ENCODE data around the gene NLGN1. TPM values are rescaled to one million over a fixed set of nuclear protein-coding genes. Genes with fewer than 3 reads are reported as not detected.
"Not testable (repeated sequence)": the region's sequence is repeated elsewhere in the genome, so short reads cannot be mapped to it uniquely, and the experiment has no call there.

Gene NLGN1
- polyA plus RNA-seq, 4 donors = 0.92 to 1.8 TPM; not detected in 2

DNA sequence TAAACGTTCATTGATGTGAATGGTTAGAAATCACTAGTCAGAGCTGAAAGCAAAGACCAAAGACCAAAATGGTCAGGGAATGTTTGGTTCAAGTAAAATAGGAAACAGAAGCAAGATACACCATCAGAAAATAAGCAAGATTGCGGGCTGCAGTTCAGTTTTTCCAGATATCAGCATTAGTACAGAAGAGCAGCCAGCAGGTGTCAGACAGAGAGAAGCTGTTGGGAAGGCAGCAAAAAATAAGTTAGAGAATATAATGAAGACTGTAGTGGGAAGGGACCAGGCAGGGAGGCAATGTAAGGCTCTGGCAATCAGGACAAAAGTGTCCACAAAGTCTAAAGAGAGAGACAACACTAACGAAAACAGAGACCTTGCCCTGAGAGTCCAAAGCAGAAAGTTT, 822.2 kb downstream of the NLGN1 start:
- no peaks in the 10 kb centered on the region for H3K9me3 ChIP-seq (ENCODE audit: control insufficient read depth in 2 of 2, insufficient read depth in 1 of 2, low read depth in 1 of 2, low read length in 1 of 2)
- no peaks in the 10 kb centered on the region for H3K36me3 ChIP-seq (ENCODE audit: control insufficient read depth in 3 of 3, insufficient read depth in 2 of 3, low read depth in 1 of 3, low read length in 3 of 3)
- H3K4me1 ChIP-seq (ENCODE audit: control insufficient read depth in 3 of 3, insufficient read depth in 2 of 3, low read depth in 1 of 3, low read length in 2 of 3) = no peaks in the 10 kb centered on the region
- H3K27ac ChIP-seq (ENCODE audit: low read depth in 1 of 3, low read length in 2 of 3) = no peak overlapping the region
- no peak overlapping the region for H3K4me3 ChIP-seq (ENCODE audit: low read depth in 1 of 3, low read length in 3 of 3)
- no peak for DNase-seq
- FAIRE-seq = no peak
- H3K27me3 ChIP-seq (ENCODE audit: control insufficient read depth in 3 of 3, insufficient read depth in 3 of 3, low read length in 3 of 3) = no peaks in the 10 kb centered on the region
- WGBS, 3 donors = 53 to 58% (median 53%) methylated on average over 3 of the region's 3 CpGs

DNA sequence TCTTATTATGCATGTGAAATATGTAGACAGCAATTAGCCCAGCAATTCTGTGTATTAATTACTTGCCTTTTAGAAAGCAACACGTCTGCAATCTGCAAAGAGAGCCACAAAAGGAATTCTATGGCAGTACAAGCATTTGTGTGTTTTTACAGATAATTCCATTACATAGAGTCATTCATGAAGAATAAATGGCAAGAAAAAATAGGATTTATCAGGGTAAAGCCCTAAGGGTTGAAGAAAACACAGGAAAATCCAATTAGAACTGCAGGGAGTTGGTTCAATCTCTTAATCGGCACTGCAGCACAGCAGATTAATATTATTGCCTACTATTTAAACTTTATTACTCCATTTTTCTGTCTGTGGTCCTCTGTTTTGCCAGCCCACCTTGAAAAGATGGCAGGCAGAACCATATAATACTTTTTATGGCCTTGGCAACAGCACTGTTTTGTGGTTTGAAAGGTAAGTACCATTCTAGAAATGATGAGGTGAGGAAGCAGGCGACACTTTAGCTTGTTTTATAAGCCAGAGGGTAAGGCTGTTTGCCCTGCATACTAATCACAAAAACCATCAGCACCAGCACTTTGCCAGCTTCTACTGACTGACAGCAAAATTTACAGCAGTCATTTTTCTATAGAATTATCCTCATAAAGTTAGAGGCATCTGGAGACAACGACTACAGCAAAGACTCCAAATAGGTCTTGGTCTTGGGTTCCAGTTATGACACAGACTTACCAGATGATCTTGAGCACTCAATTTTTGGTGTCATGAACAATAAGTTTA, 823.4 kb downstream of the NLGN1 start:
- DNase-seq (no peak), FAIRE-seq (no peak)
- H3K9me3 ChIP-seq (ENCODE audit: control insufficient read depth in 2 of 2, insufficient read depth in 1 of 2, low read depth in 1 of 2, low read length in 1 of 2) = no peaks in the 10 kb centered on the region
- no peak overlapping the region for H3K27ac ChIP-seq (ENCODE audit: low read depth in 1 of 3, low read length in 2 of 3)
- H3K36me3 ChIP-seq (ENCODE audit: control insufficient read depth in 3 of 3, insufficient read depth in 2 of 3, low read depth in 1 of 3, low read length in 3 of 3) = no peaks in the 10 kb centered on the region
- H3K27me3 ChIP-seq (ENCODE audit: control insufficient read depth in 3 of 3, insufficient read depth in 3 of 3, low read length in 3 of 3) = no peaks in the 10 kb centered on the region
- no peaks in the 10 kb centered on the region for H3K4me1 ChIP-seq (ENCODE audit: control insufficient read depth in 3 of 3, insufficient read depth in 2 of 3, low read depth in 1 of 3, low read length in 2 of 3)
- no peak overlapping the region for H3K4me3 ChIP-seq (ENCODE audit: low read depth in 1 of 3, low read length in 3 of 3)
- WGBS, 3 donors = 45 to 56% (median 48%) methylated on average over 4 of the region's 4 CpGs

DNA sequence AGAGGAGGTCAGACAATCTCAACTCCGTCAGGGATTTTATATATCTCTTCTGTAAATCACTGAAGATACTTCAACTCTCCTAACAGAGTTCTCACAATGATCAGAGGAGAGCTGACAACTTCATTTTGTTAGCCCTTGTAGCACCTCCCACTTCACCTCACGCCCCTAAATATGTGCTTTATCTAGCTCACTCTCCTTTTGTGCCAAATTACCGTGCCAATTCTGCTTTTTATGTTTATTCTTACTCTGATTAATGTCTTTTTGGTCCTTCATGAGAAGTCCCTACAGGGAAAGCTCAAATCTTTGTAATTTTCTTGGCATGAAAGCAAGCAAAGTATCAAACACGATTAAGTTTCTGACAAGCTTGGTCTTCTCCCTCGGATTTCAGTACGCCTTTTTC, 825.5 kb downstream of the NLGN1 start:
- Histone ChIP-seq H3K36me3 (ENCODE audit: control insufficient read depth in 3 of 3, insufficient read depth in 2 of 3, low read depth in 1 of 3, low read length in 3 of 3) (no peaks in the 10 kb centered on the region), H3K4me3 (ENCODE audit: low read depth in 1 of 3, low read length in 3 of 3) (no peak overlapping the region), H3K27me3 (ENCODE audit: control insufficient read depth in 3 of 3, insufficient read depth in 3 of 3, low read length in 3 of 3) (no peaks in the 10 kb centered on the region), H3K27ac (ENCODE audit: low read depth in 1 of 3, low read length in 2 of 3) (no peak overlapping the region), H3K9me3 (ENCODE audit: control insufficient read depth in 2 of 2, insufficient read depth in 1 of 2, low read depth in 1 of 2, low read length in 1 of 2) (no peaks in the 10 kb centered on the region), H3K4me1 (ENCODE audit: control insufficient read depth in 3 of 3, insufficient read depth in 2 of 3, low read depth in 1 of 3, low read length in 2 of 3) (no peaks in the 10 kb centered on the region)
- WGBS, 3 donors = 53 to 62% (median 61%) methylated on average over 6 of the region's 6 CpGs
- FAIRE-seq = no peak
- no peak for DNase-seq

DNA sequence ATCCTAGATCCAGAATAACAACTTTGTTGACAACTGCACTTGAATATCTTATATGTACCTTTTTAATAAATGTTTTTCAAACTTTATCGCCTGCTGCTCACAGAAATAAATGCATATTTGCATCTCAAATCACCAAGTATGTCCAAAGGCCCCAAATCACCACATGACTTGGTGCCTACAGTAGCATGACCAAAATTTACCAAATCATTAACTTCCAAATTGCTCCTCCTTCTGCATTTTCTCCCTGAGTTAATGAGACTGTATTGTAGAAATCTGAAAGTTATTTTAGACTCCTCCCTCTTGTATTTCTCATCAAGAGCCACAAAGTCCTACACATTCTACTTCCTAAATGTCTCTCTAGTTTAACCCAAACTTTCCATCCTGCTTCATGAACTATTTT, 826.1 kb downstream of the NLGN1 start:
- Histone ChIP-seq H3K4me1 (ENCODE audit: control insufficient read depth in 3 of 3, insufficient read depth in 2 of 3, low read depth in 1 of 3, low read length in 2 of 3) (no peaks in the 10 kb centered on the region), H3K9me3 (ENCODE audit: control insufficient read depth in 2 of 2, insufficient read depth in 1 of 2, low read depth in 1 of 2, low read length in 1 of 2) (no peaks in the 10 kb centered on the region), H3K27me3 (ENCODE audit: control insufficient read depth in 3 of 3, insufficient read depth in 3 of 3, low read length in 3 of 3) (no peaks in the 10 kb centered on the region), H3K27ac (ENCODE audit: low read depth in 1 of 3, low read length in 2 of 3) (no peak overlapping the region), H3K4me3 (ENCODE audit: low read depth in 1 of 3, low read length in 3 of 3) (no peak overlapping the region), H3K36me3 (ENCODE audit: control insufficient read depth in 3 of 3, insufficient read depth in 2 of 3, low read depth in 1 of 3, low read length in 3 of 3) (no peaks in the 10 kb centered on the region)
- 79 to 95% (median 91%) methylated on average over 1 of the region's 1 CpG for WGBS, 3 donors
- FAIRE-seq (no peak), DNase-seq (no peak)

DNA sequence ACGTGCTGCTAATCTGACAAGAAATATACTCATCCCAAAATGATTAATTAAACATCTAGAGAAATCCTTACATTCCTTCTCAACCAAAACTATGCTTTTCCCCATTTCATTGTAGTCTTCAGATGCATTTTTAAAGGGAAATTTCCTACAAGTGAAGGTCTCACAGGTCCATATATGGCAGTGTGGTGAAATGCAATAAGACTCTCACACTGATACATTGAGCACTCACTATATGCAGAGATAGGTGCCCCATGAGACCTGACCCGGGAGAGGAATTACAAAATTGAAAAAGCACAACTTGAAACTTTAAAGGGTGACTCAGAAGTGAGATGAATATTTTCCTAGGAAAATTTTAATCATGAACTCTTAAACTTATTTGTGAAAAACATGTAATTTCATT, 832.4 kb downstream of the NLGN1 start:
- FAIRE-seq (no peak), DNase-seq (no peak)
- no peak overlapping the region for H3K4me3 ChIP-seq (ENCODE audit: low read depth in 1 of 3, low read length in 3 of 3)
- WGBS, 3 donors = 72 to 80% (median 77%) methylated on average over 2 of the region's 2 CpGs
- H3K27me3 ChIP-seq (ENCODE audit: control insufficient read depth in 3 of 3, insufficient read depth in 3 of 3, low read length in 3 of 3) = no peaks in the 10 kb centered on the region
- H3K9me3 ChIP-seq (ENCODE audit: control insufficient read depth in 2 of 2, insufficient read depth in 1 of 2, low read depth in 1 of 2, low read length in 1 of 2) = no peaks in the 10 kb centered on the region
- H3K27ac ChIP-seq (ENCODE audit: low read depth in 1 of 3, low read length in 2 of 3) = no peak overlapping the region
- H3K36me3 ChIP-seq (ENCODE audit: control insufficient read depth in 3 of 3, insufficient read depth in 2 of 3, low read depth in 1 of 3, low read length in 3 of 3) = no peaks in the 10 kb centered on the region
- H3K4me1 ChIP-seq (ENCODE audit: control insufficient read depth in 3 of 3, insufficient read depth in 2 of 3, low read depth in 1 of 3, low read length in 2 of 3) = no peaks in the 10 kb centered on the region

- not testable (repeated sequence) for H3K36me3 ChIP-seq (ENCODE audit: control insufficient read depth in 3 of 3, insufficient read depth in 2 of 3, low read depth in 1 of 3, low read length in 3 of 3); H3K27me3 ChIP-seq (ENCODE audit: control insufficient read depth in 3 of 3, insufficient read depth in 3 of 3, low read length in 3 of 3); FAIRE-seq; H3K27ac ChIP-seq (ENCODE audit: low read depth in 1 of 3, low read length in 2 of 3); DNase-seq; H3K4me3 ChIP-seq (ENCODE audit: low read depth in 1 of 3, low read length in 3 of 3); H3K9me3 ChIP-seq (ENCODE audit: control insufficient read depth in 2 of 2, insufficient read depth in 1 of 2, low read depth in 1 of 2, low read length in 1 of 2); H3K4me1 ChIP-seq (ENCODE audit: control insufficient read depth in 3 of 3, insufficient read depth in 2 of 3, low read depth in 1 of 3, low read length in 2 of 3)
- 79 to 89% (median 83%) methylated on average over 10 of the region's 10 CpGs for WGBS, 3 donors
These were observed 834.6 kb downstream of the NLGN1 start for GRCh38 chr3:174232028-174232657.

- 86 to 92% (median 89%) methylated on average over 11 to 12 of the region's 12 CpGs for WGBS, 3 donors
- Histone ChIP-seq H3K36me3 (ENCODE audit: control insufficient read depth in 3 of 3, insufficient read depth in 2 of 3, low read depth in 1 of 3, low read length in 3 of 3) (no peaks in the 10 kb centered on the region), H3K27ac (ENCODE audit: low read depth in 1 of 3, low read length in 2 of 3) (no peak overlapping the region), H3K27me3 (ENCODE audit: control insufficient read depth in 3 of 3, insufficient read depth in 3 of 3, low read length in 3 of 3) (no peaks in the 10 kb centered on the region), H3K9me3 (ENCODE audit: control insufficient read depth in 2 of 2, insufficient read depth in 1 of 2, low read depth in 1 of 2, low read length in 1 of 2) (no peaks in the 10 kb centered on the region), H3K4me1 (ENCODE audit: control insufficient read depth in 3 of 3, insufficient read depth in 2 of 3, low read depth in 1 of 3, low read length in 2 of 3) (no peaks in the 10 kb centered on the region), H3K4me3 (ENCODE audit: low read depth in 1 of 3, low read length in 3 of 3) (no peak overlapping the region)
- DNase-seq (no peak), FAIRE-seq (no peak)
These were observed 835.3 kb downstream of the NLGN1 start for GRCh38 chr3:174232658-174233429.

DNA sequence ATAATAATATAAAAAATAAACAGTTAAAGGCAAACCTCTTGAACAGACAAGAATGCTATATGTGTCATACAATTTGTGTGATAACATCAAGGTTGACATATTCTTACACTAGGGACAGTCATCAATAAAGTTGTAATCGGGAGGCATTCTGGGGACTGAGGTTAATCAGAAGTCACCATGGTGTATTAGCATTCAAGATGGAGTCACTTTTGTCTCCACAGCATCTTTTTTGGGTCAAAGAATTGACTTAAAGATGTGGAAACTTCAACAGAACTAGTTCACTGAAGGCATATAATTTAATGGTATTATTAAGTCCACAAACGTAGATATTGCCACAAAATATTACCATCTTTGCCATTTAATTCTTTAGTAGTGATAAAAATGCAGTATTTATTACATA, 836.0 kb downstream of the NLGN1 start:
- Histone ChIP-seq H3K27ac (ENCODE audit: low read depth in 1 of 3, low read length in 2 of 3) (no peak overlapping the region), H3K4me1 (ENCODE audit: control insufficient read depth in 3 of 3, insufficient read depth in 2 of 3, low read depth in 1 of 3, low read length in 2 of 3) (no peaks in the 10 kb centered on the region), H3K27me3 (ENCODE audit: control insufficient read depth in 3 of 3, insufficient read depth in 3 of 3, low read length in 3 of 3) (no peaks in the 10 kb centered on the region), H3K9me3 (ENCODE audit: control insufficient read depth in 2 of 2, insufficient read depth in 1 of 2, low read depth in 1 of 2, low read length in 1 of 2) (no peaks in the 10 kb centered on the region), H3K36me3 (ENCODE audit: control insufficient read depth in 3 of 3, insufficient read depth in 2 of 3, low read depth in 1 of 3, low read length in 3 of 3) (no peaks in the 10 kb centered on the region), H3K4me3 (ENCODE audit: low read depth in 1 of 3, low read length in 3 of 3) (no peak overlapping the region)
- 81 to 89% (median 85%) methylated on average over 2 of the region's 2 CpGs for WGBS, 3 donors
- DNase-seq (no peak), FAIRE-seq (no peak)
